GM12891 (cell line): ENCODE data around the gene TMEM60.
"Not testable (repeated sequence)": the region's sequence is repeated elsewhere in the genome, so short reads cannot be mapped to it uniquely, and the experiment has no call there.

Source experiments
- DNase-seq: peaks from one replicate; pipeline ENCODE4 v3.0.0; 2011; ENCODE audit warnings: low spot score; ENCODE audit not compliant: insufficient read length
- FAIRE-seq: peaks from 2 replicates; lab custom pipeline; 2011; peaks lifted over from hg19 to GRCh38; lab: Jason Lieb, UNC
- PAX5 ChIP-seq: IDR thresholded peaks from 2 replicates; pipeline ENCODE4 v1.6.1; 2011; ENCODE audit warnings: low read length, moderate library complexity, mild to moderate bottlenecking; ENCODE audit not compliant: insufficient read depth, severe bottlenecking
- POLR2A ChIP-seq: IDR thresholded peaks from 2 replicates; pipeline ENCODE4 v1.6.1; 2011; ENCODE audit warnings: low read depth, low read length, control low read depth
- POLR2AphosphoS5 ChIP-seq: IDR thresholded peaks from 2 replicates; pipeline ENCODE4 v1.6.1; 2011; ENCODE audit warnings: low read depth, low read length, control low read depth
- POU2F2 ChIP-seq: IDR thresholded peaks from 2 replicates; pipeline ENCODE4 v1.6.1; 2011; ENCODE audit warnings: low read depth, mild to moderate bottlenecking, control low read depth, low read length, moderate library complexity
- SPI1 ChIP-seq: IDR thresholded peaks from 2 replicates; pipeline ENCODE4 v1.6.1; 2011; ENCODE audit warnings: low read depth, low read length, control low read depth
- TAF1 ChIP-seq: IDR thresholded peaks from 2 replicates; pipeline ENCODE4 v1.6.1; 2011; ENCODE audit warnings: low read depth, low read length, control low read depth

TMEM60 gene

DNA sequence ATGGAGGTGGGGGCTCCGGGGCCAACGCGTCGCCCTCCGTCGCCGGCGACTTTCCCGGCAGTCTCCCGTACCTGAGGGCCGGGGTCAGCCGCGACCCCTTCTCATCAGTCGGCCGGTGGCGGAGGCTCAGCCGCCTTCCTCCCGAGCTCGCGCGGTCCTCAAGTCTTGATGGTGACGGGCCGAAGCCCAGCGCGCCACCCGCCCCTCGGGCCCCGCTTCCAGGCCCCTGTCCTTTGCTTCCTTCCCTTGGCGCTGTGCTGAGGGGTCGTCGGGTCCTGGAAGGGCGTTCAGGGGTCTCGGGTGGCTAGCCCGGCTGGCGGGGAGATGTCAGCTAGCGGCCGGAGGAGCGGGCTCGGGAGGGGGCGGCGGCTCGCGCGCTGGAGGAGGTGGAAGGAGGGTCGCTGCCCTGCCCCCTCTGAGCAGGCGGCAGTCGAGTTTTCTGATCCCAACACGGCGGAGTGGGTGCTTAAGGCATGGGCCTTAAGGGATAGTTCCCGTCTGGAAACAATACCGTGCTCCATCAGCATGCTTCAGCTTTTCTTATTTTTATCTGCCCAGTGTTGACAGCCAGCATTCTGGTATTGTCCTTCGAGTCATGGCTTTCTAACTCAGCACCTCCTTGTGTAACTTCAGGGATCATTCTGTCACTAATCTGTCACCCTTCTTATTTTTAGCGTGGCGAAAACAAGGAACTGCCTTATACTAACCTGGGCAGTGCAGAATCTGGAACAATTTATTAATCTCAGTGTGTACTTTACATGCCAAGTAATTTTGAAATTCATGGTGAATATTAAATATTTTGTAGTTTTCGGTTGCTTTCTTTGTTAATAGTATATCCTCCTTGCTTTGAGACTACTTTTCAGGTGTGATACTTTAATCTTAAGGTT lies 1.1 kb upstream of the TMEM60 start:
- FAIRE-seq = peak; percentile 35
- TF ChIP-seq SPI1 (peak; percentile 36; the same call in 1 of the 2 replicates), POU2F2 (no peak)
- no peak for DNase-seq

DNA sequence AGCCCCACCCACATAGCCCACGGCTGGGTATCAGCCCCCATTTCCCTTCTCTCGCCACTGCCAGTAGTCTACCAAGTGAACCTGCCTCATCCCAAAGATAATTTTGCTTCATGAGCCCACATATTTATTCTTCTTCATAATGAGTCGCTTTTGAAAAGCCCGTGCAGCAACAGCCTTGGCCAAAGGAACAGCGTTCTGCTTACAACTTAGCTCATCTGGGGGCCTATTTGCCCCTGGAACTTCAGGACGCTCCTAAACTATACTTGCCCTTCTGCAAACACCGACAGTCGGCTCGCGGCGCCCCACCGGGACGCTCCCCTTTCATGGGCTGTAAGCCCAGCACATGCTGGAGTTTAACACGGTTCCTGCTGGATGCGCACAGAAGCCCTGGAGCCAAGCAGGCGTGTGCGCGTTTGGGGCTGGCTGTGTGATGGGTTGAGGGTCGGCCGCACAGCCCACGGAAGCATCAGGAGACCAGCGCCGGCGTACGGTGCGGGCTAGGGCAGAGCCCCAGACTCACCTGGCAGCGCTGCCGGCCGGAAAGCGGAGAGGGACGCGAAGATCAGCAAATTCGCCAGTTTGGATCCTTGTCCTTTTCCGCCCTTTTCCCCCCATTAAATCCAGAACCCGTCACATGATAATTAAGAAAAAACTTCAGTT lies 370 bp downstream of the TMEM60 start:
- no peak for TF ChIP-seq SPI1
- peak; percentile 16; the same call in 1 of the 2 replicates for TF ChIP-seq POU2F2
- peak; percentile 70 for FAIRE-seq
- DNase-seq = no peak

DNA sequence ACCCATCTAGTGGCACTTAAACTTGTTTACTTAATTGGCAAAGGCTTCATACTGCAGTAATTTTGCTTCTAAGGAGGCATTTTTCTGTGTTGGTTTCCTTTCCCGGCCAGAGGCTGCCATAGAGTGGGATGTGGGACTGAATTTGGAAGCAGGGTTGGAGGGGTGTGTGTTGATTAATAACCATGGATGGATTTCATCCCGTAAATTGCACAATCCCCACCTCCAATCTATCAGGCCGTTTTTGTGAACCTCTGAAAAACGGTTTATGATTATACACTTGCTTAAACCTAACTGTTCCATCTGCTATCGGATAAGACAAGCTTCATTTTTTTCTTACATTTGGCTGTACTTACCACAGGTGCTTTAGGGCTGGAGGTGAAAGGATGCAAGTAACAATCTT lies 1.3 kb downstream of the TMEM60 start:
- DNase-seq (no peak), FAIRE-seq (no peak)
- TF ChIP-seq POU2F2 = no peak
- no peak for TF ChIP-seq PAX5
- no peak for TF ChIP-seq POLR2A
- TF ChIP-seq SPI1 = no peak
- no peak for TF ChIP-seq POLR2AphosphoS5
- no peak for TF ChIP-seq TAF1

DNA sequence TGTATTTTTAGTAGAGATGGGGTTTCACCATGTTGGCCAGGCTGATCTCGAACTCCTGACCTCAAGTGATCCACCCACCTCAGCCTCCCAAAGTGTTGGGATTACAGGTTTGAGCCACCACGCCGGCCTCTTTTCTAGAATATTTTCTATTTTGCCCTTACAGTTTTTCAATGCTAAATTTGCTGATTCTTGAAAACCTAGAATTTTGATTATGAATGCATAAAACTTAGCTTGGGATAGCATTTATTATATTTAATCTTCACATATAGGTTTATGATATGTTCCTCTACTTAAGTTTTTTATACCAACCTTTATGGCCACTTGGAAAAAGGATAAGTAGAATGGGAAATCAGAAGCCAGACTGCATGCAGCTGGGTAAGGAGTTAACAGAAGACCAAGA lies 2.1 kb downstream of the TMEM60 start:
- DNase-seq = no peak
- TF ChIP-seq POU2F2 (no peak), SPI1 (no peak), POLR2A (no peak), TAF1 (no peak), POLR2AphosphoS5 (no peak), PAX5 (no peak)
- FAIRE-seq = no peak

DNA sequence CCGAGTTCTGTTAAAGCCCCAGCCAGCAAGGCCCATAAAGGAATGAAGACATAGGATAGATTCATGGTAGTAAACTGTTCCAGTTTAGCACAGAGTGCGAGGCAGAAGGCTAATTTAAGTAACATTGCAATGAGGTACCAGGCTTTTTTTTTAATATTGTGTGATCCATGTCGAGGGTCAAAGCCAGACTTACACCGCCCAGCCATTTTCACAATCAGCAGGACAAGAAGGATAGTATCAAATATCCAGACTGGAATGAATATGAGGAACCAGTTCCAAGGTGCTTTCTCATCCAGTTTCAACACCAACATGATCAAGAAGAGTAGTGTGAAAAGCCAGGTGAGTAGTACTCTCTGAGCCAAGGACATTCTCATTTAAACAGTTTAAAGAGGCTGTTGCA lies 4.2 kb downstream of the TMEM60 start:
- FAIRE-seq = no peak
- TF ChIP-seq PAX5 (no peak), SPI1 (no peak), POLR2AphosphoS5 (no peak)

DNA sequence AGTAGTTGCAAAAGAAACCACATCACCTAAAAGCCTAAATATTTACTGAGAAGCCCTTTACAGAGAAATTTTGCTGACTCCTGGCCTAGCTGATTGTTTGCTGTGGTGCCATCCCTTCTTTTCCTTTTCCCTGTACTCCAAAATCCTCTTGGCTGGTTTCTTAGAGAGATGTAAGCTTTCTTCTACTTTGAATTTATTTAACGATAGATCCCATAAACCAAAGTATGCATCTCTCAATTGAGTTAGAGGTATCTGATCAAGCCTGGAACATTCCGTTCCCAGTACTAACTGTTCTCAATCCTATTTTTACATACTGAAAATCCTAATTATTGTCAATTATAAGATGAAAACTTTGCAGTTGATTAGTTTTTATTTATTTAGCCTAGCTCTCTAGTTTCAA lies 6.3 kb downstream of the TMEM60 start:
- no peak for TF ChIP-seq TAF1
- no peak for TF ChIP-seq SPI1
- TF ChIP-seq POU2F2 = no peak
- TF ChIP-seq POLR2A = no peak
- no peak for TF ChIP-seq PAX5
- no peak for TF ChIP-seq POLR2AphosphoS5
- DNase-seq = no peak
- no peak for FAIRE-seq

More for the DNA sequence above, 4.2 kb downstream of the TMEM60 start:
- DNase-seq = no peak

DNA sequence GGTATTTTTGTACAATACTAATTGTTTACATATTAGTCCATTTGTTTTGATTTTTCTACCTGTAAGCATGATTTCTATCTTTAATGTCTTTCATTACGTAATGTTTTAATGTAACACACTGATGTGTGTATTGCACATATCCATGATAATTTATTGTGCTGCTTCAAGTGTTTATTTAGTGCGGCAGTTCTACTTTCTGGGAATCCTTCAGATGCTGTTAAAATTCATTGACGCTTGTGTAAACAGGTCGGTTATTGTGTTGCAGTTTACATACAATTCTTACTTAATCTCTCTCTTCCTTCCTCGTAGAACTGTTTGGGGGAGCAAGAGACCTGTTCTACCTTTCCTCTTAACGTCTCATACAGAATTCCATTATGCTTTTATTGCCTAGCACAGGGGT lies 6.9 kb downstream of the TMEM60 start:
- FAIRE-seq = no peak
- TF ChIP-seq POU2F2 = no peak
- DNase-seq = no peak

DNA sequence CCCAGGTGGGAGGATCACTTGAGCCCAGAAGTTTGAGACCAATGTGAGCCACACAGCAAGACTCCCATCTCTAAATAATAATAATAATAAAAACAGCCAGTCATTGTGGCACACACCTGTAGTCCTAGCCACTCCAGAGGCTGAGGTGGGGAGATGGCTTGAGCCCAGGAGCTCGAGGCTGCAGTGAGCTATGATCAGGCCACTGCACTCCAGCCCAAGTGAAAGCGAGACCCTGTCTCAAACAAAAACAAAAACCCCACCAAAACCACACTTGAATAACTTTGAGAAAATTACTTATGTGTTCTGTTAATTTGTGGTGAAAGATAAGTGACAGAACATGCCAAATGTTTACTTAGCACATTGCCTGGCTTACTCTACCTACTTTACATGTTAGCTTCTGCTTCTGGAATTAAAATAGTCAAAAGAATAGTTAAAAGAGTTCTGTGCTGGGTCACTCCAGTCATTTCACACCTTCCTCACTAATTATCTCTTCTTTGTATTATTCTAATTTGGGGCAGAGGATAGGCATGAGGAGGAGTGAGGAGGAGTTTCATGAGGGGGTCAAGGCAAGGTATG lies 9.8 kb downstream of the TMEM60 start:
- DNase-seq = no peak
- no peak for TF ChIP-seq POU2F2
- no peak for TF ChIP-seq POLR2A
- no peak for TF ChIP-seq PAX5
- no peak for TF ChIP-seq SPI1
- no peak for TF ChIP-seq TAF1
- no peak for TF ChIP-seq POLR2AphosphoS5
- no peak for FAIRE-seq

DNA sequence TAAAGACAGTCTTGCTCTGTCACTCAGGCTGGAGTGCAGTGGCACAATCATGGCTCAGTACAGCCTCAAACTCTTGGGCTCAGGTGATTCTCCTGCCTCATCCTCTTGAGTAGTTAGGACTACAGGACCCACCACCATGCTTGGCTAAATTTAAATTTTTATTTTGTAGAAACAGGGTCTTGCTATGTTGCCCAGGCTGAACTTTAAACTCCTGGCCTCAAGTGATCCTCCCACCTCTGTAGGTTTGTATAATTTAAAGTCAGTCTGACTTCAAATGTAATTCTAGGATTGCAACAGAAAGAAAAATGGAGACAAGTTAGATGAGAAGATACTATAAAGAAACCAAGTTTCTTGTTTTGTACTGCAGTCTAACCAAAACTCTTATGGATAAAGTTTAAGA lies 11.5 kb downstream of the TMEM60 start:
- no peak for DNase-seq
- no peak for FAIRE-seq
- TF ChIP-seq POLR2AphosphoS5 (no peak), POLR2A (no peak), TAF1 (no peak), POU2F2 (no peak), SPI1 (no peak), PAX5 (no peak)

DNA sequence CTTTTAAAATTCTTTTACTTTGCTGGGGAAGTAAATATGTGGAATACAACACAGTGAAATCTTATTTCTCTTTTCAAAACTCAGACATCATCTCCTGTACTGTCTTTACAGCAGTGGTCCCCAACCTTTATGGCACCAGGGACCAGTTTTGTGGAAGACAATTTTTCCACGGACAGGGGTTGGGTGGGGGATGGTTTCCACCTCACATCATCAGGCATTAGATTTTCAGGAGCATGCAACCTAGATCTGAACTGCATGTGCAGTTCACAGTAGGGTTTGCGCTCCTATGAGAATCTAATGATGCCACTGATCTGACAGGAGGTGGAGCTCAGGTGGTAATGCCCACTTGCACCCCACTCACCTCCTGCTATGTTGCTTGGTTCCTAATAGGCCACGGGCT lies 12.2 kb downstream of the TMEM60 start:
- FAIRE-seq (no peak), DNase-seq (no peak)
- TF ChIP-seq PAX5 (no peak), TAF1 (no peak), POLR2AphosphoS5 (no peak), POLR2A (no peak), POU2F2 (no peak), SPI1 (no peak)

DNA sequence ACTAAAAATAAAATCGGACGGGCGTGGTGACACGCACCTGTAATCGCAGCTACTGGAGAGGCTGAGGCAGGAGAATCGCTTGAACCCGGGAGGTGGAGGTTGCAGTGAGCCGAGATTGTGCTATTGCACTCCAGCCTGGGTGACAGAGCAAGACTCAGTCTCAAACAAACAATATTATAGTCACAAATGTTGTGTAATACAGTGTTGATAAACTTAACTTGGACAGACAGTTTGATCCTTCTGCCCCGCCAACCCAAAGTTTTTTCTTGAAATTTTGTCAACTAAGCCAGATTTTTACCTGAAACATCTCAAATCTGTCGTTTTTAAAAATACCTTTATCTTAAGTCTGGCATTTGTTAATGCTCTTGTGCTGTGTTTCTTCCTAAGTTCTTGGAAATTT lies 13.8 kb downstream of the TMEM60 start:
- DNase-seq, FAIRE-seq: not testable (repeated sequence)
